ENCODE measurements around the gene FGF3.

The FGF3 gene

DNA sequence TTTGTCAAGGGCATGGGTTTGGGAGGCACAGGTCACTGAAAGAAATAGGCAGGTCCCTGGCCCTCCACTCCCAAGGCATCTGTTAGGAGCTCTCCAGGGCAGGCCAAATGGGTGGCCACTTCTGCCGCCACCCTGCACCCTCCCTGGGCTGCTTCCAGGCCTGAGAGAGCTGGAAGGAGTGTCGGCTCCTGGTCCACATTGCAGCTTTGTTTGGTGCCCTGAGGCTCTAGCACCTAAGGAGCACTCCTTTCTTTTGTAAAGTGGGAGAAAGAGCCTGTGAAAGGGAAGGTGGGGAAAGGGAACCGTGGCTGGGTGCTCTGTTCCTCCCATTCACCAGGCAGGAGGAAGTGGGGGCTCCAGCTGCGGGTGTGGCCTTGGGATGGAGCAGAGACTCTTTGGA is 31.8 kb downstream of the FGF3 start:
- TF ChIP-seq, protein P1, sequence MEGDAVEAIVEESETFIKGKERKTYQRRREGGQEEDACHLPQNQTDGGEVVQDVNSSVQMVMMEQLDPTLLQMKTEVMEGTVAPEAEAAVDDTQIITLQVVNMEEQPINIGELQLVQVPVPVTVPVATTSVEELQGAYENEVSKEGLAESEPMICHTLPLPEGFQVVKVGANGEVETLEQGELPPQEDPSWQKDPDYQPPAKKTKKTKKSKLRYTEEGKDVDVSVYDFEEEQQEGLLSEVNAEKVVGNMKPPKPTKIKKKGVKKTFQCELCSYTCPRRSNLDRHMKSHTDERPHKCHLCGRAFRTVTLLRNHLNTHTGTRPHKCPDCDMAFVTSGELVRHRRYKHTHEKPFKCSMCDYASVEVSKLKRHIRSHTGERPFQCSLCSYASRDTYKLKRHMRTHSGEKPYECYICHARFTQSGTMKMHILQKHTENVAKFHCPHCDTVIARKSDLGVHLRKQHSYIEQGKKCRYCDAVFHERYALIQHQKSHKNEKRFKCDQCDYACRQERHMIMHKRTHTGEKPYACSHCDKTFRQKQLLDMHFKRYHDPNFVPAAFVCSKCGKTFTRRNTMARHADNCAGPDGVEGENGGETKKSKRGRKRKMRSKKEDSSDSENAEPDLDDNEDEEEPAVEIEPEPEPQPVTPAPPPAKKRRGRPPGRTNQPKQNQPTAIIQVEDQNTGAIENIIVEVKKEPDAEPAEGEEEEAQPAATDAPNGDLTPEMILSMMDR (IDR thresholded peaks at IDR 0.05; ENCODE audit: borderline replicate concordance, insufficient read depth, low read depth, low read length) = no peak
- H3K4me3 ChIP-seq (ENCODE audit: low read depth, low read length) = no peak overlapping the region

DNA sequence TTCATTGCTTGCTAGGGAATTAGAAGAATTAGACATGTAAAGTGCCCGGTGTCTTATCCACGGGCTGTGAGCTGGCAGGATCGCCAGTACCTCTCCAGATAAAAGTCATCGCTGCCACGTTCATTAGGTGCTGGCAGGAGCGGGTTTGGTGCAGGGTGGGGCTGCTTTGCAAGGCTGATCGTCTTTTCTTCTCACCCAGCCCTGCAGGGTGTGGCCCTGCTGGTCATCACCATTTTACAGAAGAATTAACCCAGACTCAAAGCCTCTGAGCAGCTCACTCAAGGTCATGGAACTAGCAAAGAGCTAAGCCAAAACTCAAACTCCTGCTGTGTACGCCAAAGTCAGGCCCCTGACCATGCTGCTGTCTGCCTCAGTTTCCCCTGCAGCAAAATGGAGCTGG is 38.0 kb downstream of the FGF3 start:
- no peak overlapping the region for H3K4me3 ChIP-seq (ENCODE audit: low read depth, low read length)
- TF ChIP-seq, protein P1 (IDR thresholded peaks at IDR 0.05; ENCODE audit: borderline replicate concordance, insufficient read depth, low read depth, low read length) = no peak

DNA sequence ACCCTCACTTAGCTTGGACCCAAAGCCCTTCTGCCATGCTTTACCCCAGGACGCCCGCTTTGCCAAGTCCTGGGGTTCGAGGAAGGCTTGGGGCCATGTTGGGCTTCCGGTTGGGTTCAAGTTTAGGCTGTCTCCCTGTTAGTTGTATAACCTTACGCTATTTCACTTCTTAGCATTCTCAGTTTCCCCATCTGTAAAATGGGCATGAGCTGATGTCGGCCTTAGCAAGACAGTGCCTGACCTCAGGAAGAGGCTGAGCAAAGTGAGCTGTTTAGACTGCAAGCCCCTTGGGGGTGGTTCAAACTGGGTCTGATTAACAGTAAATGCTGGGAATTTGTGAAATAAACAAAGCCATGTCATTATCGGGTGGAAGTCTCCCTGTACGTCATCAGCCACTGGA is 40.8 kb downstream of the FGF3 start:
- no peak overlapping the region for H3K4me3 ChIP-seq (ENCODE audit: low read depth, low read length)
- TF ChIP-seq, protein P1 (IDR thresholded peaks at IDR 0.05; ENCODE audit: borderline replicate concordance, insufficient read depth, low read depth, low read length) = no peak

DNA sequence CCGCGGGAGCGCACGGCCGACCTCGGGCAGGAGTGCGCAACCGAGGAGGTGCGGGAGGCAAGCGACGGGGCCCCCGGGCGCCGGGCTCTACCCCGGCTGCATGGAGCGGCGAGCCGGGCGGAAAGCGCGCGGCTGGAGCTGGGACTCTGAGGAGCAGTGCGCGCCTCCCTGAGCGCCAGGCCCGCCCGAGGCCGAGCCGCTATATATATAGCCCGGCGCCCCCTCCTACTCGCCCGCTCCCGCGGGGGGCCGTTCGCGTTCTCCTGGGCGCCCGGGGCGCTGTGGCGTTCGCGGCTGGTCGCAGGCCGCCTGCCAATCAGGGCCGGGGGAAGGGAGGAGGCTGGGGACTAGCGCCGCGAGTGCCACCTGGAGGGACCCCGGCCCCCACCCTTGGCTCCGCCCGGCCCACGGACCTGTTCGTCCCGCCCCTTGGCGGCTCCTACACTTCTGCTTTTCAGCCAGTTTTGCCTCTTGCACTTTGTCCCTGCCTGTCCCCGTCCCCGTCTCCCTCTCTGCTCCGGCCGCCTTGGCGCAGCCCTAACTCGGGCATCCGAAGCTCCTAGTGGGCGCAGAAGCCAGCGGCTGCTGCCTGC is 44.0 kb downstream of the FGF3 start, which contains the start of gene FGF4:
TSS of gene FGF4 (minus strand) at position 179 of the 593 bp plus-strand sequence. CDS start 257 bp downstream, outside the sequence.
- no peak within 1 kb of the TSS for H3K4me3 ChIP-seq (ENCODE audit: low read depth, low read length)
- TF ChIP-seq, protein P1 (IDR thresholded peaks at IDR 0.05; ENCODE audit: borderline replicate concordance, insufficient read depth, low read depth, low read length) = no peak

DNA sequence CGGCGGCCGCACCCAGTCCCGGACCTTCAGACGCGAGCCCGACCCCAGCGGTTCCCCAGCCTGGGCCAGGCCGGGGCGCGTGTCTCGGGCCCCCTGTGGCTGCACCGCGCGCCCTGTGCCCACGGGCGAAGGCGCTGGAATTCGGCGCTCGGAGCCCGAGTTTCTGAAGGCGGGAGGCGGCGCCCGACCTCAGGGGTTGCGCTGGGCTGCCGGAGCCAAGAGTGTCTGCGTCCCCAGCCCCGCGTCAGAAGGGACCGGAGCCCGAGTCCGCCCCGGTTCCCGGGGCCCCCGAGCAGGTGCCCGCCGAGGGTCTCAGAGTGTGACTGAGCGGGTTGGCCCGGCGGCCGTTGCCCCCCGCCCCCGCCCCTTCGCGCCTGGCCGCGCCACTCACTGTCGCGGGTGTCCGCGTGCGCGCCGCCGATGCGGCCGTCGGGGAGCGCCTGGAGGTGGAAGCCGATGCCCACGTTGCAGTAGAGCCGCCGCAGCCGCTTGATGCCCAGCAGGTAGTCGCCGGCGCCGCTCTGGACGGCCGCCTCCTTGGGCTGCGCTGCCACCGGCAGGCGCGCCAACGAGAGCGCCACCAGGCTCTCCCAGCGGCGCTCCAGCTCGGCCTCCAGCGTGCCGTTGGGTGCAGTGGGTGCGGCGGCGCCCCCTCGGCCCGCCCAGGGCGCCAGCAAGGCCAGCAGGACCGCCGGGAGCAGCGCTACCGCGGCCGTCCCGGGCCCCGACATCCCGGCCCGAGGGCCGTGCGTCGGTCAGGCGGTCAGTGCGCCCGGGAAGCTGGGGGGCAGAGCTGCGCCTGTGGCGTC is 44.7 kb downstream of the FGF3 start:
- H3K4me3 ChIP-seq (ENCODE audit: low read depth, low read length) = no peak overlapping the region

DNA sequence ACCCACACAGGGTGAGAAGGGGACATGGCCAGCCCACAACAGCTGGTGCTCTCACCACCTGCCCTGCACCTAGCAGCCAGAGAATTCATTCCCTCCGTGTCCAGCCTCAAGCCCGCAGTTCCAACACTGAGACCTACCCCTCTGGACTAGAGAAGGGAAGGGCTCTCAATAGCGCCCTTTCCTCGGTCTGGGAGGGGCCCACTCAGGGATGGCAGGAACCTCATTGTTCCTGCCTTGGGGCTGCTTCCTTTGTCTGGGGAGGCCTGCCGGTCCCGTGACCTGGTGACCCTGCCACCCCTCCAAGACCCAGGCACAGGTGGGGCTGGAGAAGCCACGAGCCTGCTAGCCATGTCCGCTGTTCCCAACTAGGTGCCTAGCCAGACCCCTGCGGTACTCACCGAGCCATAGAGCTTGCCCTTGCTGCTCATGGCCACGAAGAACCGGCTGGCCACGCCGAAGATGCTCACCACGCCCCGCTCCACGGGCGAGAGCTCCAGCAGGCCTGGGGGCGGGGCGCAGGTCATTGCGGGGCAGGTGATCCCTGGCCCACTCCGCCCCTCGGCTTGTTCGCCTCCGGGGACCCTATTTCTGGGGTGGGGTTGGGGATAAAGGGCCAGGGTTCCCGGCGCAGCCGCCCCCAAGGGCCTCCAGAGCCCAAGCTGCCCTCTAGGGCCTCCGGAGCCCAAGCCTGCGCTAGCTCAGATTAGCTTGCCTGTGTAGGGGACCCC is 45.4 kb downstream of the FGF3 start:
- TF ChIP-seq, protein P1 (IDR thresholded peaks at IDR 0.05; ENCODE audit: borderline replicate concordance, insufficient read depth, low read depth, low read length) = no peak
- H3K4me3 ChIP-seq (ENCODE audit: low read depth, low read length) = no peak overlapping the region

More for the DNA sequence above, 44.7 kb downstream of the FGF3 start:
- TF ChIP-seq, protein P1 (IDR thresholded peaks at IDR 0.05; ENCODE audit: borderline replicate concordance, insufficient read depth, low read depth, low read length) = no peak
